MM.1S (cell line): ENCODE data around the gene GJB4.

Source experiments
- EZH2 ChIP-seq: fragments of 300-600 bp; sonication (generic); optimal IDR thresholded peaks from 2 replicates; pipeline ENCODE3; 2017; ENCODE audit warnings: low read depth, mild to moderate bottlenecking, antibody characterized with exemption, low read length, mixed read lengths
- TF ChIP-seq, protein P1 (sequence below): fragments of 300-600 bp; sonication (generic); IDR thresholded peaks from 2 replicates; pipeline ENCODE4 v1.5.1; 2016; ENCODE audit warnings: antibody characterized with exemption, low read length, mixed read lengths

DNA sequence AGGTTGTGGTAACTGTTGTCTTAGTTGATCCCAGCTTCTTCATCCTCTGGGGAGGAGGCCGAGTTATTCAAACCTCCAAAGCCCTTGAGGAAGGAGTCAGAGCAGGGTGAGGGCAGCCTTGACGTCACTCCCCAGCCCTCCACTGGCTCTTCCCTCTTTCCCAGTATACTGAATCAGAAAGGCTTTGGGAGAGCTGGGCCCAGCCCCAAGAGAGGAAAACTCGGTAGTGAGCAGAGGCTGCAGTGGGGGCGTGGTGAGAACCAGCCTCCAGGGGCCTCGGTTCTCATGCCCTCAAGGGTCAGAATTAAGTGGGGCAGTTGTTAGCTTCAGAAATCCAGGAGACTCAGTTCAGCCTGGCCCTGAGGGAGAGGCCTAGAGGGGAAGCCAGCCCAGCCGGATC, 31.4 kb downstream of the GJB4 start:
- TF ChIP-seq, protein P1, sequence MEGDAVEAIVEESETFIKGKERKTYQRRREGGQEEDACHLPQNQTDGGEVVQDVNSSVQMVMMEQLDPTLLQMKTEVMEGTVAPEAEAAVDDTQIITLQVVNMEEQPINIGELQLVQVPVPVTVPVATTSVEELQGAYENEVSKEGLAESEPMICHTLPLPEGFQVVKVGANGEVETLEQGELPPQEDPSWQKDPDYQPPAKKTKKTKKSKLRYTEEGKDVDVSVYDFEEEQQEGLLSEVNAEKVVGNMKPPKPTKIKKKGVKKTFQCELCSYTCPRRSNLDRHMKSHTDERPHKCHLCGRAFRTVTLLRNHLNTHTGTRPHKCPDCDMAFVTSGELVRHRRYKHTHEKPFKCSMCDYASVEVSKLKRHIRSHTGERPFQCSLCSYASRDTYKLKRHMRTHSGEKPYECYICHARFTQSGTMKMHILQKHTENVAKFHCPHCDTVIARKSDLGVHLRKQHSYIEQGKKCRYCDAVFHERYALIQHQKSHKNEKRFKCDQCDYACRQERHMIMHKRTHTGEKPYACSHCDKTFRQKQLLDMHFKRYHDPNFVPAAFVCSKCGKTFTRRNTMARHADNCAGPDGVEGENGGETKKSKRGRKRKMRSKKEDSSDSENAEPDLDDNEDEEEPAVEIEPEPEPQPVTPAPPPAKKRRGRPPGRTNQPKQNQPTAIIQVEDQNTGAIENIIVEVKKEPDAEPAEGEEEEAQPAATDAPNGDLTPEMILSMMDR: no peak
- TF ChIP-seq EZH2: no peak
